NCI-H510A treated with DMSO at 0.1 percent for 48 hours (cell line): Measurements from ENCODE around the gene SHISA9.

Experiments used
- DNase-seq: peaks from one replicate; lab custom pipeline; 2025; lab: John Stamatoyannopoulos, UW

SHISA9 gene

DNA sequence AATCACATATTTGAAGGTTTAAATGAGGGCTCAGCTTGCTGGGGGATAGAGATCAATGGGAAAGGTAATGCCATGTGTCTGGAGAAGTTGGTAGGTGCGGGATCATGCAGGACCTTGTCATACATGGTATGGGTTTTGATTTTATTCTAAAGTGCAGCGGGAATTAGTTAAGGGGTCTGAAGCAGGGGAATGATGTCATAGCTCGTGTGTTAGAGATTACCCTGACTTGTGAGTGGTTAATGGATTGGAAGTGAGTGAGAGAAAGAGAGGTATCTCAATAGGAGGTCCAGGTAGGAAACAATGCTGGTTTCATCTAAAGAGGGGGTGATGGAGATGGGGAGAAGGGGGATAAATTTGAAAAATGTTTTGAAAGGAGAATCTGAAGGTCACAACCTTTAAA lies 280.0 kb downstream of the SHISA9 start:
- DNase-seq = no peak

DNA sequence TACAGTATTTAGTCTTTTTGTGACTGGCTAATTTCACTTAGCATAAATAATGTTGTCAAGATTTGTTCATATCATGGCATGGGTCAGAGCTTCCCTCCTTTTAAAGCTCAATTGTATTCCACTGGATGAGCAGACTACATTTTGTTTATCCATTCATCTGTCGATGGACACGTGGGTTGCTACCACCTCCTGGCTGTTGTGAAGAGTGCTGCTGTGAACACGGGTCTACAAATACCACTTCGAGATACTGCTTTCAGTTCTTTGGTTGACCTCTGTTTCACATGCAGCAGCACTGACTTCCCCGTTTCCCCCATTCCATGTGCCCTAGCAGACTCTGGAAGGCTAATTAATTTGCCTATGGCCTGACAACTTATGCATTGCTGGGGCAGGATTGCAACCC lies 285.4 kb downstream of the SHISA9 start:
- DNase-seq = no peak

DNA sequence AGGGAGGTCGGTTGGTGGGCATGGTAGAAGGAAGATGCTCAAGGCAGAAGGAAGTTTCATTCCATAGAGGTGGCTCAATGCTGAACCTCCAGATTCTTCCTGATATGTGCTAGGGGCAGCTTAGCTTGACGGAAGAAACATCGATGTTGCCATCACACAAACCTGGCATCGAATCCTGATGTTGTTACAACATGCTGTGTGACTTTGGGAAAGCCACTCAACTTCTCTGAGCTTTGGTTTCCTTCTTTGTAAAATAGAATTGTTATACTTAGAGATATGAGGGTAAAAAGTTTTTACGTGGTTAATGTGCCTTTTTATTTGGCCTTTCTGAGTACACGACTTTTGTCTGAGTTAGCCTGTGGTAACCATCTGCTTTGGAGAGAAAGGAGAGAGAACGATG lies 287.9 kb downstream of the SHISA9 start:
- no peak for DNase-seq

DNA sequence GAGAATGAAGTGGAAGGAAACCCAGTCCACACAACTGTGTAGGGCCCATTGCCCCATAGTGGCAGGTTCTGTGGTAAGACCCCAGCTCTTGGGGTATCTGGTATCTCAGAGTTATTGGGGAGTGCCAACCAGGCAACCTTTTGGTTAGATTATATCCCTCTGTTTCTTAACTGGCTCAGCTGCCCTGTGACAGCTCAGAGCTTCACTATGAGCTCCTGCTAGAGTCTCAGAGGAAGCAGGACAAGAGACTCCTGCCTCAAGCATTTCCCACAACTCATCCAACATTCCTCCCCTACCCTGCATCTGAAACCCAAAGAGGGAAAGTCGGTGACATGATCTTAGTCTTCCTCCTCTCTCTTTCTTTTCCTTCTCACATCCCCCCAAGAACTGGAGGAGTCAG lies 292.3 kb downstream of the SHISA9 start:
- no peak for DNase-seq

DNA sequence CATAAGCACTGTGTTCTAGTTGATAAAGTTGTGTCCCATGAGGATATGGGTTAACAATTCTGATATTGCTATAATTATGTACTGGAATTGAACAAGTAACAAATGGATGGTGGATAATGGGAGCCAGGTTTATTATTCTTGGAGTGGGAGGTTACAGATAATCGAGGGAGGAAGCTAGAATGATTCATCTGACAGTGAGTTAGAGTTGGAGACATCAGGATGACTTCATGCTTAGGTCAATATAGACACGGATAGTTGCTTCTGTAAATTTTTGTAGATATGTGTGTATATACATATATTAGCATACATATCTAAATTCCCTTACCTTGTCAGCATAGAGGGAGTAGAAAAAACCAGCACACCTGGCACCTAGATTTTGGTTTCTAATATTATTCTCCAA lies 293.4 kb downstream of the SHISA9 start:
- no peak for DNase-seq

DNA sequence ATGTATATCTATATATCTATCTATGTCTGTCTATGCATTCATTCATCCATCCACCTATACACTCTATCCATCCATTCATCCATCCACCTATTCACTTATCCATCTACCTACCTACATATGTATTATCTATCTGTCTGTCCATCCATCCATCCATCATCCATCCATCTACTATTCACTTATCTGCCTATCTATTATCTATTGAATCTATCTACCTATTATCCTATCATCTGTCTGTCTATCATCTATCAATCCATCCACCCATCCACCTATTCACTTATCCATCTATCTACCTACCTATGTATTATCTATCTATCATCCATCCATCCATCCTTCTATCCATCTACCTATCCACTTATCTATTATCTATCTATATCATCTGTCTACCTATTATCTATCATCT lies 302.3 kb downstream of the SHISA9 start:
- DNase-seq = no peak

DNA sequence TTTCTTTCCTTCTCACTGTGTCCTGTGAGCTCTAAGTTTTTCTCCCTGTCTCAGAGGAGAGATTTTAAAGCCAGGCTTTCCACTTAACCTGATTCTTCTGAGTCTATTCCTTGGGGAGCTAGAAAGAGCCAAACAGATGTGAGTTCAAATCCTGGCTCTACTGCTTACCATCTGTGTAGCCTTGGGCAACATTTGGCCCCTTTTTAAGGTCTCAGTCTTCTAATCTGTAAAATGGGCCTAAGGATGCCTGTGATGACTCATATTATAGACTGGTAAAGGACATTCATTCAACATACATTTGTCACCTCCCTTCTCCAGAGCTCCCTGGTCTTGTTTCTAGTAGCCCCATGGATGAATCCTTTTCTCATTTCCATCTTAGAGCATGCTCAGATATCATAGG lies 304.0 kb downstream of the SHISA9 start:
- no peak for DNase-seq

DNA sequence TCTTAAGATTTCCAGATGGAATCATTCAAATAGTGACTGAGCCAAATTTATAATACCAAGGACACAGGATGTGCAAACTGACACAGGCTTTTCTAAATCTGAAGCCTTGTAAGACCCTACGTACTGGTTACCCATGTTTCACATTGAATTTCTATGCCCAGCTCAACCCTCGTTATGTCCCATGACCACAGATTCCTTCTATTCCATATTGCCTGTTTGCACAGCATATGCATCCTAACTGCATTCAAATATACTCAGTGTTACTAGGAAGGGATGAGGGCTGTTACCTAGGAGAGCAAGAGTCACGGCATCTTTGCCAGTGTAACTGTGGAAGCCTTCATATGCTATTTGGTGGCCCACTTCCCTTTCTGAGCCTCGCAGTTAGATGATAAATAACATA lies 305.2 kb downstream of the SHISA9 start:
- DNase-seq = no peak

DNA sequence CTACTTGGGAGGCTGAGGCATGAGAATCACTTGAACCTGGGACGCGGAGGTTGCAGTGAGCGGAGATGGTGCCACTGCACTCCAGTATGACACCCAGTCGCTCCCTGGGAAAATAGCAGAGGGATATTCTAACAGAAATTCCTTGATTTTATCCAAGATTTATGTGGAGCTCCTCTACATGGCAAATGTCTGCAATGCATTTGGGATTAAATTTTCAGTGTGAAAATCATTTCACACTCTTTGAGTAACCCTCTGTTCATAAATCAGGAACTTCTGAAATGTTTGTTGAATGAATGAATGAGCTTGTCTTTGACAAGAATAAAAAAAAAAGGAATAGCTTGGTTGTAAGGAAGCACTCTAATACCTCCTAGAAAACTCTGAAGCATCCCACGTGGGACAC lies 305.8 kb downstream of the SHISA9 start:
- DNase-seq = no peak

DNA sequence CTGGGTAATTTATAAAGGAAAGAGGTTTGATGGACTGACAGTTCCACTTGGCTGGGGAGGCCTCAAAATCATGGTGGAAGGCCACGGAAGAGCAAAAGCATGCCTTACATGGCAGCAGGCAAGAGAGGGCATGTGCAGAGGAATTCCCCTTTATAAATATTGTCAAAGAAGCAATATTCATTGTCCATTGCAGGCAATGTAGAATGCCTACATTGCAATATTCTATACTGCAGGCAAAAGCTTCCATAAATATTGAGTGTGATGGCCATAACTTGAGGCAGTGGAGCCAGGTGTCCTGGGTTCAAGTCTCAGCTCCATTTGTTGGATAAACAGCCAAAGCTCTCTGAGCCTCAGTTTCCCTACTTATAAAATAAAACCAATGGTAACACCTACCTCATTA lies 322.3 kb downstream of the SHISA9 start:
- no peak for DNase-seq

DNA sequence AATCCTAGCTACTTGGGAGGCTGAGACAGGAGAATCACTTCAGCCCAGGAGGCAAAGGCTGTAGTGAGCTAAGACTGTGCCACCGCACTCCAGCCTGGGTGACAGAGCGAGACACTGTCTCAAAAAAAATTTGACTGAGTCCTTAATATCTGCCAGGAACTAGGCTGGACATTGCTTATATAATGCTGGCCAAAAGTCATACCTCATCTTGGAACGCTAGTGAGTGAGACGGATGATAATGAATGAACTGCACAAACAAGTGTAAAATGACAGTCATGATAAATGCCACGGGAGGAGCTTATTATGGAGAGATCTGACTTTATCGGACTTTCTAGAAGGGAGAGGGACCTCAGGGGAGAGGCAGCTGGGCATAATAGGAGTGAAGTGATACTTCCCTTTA lies 327.6 kb downstream of the SHISA9 start:
- no peak for DNase-seq

DNA sequence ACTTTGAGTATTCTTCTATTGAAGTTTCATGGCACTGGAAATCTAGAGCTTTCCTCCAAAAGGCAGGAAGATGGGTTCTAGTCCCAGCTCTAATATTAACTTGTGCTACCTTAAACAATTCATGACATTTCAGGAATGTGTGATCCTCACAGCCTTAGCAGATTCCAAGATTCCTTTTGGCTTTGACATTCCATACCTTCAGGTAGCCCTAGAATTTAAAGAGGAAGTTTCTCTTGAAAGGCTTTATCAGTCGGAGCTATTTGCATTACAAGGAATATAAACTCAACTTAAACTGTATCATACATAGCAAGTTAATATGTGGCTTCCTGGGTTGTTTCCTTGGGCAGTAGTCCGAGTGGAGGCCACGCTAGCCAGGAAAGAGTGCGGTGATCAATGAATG lies 330.0 kb downstream of the SHISA9 start:
- DNase-seq = no peak

DNA sequence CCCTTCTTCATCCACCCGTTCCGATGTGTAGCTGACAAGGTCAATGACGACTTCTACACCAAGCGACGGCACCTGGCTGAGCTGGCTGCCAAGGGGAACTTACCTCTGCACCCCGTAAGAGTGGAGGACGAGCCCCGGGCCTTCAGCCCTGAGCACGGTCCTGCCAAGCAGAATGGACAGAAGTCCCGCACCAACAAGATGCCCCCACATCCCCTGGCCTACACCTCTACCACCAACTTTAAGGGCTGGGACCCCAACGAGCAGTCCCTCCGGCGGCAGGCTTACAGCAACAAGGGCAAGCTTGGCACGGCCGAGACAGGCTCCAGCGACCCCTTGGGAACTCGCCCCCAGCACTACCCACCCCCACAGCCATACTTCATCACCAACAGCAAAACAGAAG lies 333.6 kb downstream of the SHISA9 start:
- DNase-seq = no peak

DNA sequence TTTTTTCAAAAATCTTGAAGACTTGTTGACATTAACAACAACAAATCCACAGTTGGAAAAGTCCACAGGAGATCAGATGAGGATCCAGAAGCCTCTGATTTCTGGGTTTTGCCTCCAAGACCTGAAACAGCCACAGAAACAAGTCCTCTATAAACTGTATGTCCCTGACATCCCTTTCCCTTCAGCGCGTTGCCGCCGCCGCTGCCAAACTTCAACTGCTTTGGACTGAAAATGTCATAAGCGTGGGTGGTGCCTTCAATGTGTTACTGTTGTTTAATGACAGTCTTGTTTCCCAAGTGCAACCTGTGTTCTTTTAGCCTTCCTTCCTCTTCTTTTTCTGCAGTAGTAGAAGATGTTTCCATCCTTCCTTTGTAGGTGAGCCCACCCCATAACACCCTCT lies 334.9 kb downstream of the SHISA9 start:
- no peak for DNase-seq

DNA sequence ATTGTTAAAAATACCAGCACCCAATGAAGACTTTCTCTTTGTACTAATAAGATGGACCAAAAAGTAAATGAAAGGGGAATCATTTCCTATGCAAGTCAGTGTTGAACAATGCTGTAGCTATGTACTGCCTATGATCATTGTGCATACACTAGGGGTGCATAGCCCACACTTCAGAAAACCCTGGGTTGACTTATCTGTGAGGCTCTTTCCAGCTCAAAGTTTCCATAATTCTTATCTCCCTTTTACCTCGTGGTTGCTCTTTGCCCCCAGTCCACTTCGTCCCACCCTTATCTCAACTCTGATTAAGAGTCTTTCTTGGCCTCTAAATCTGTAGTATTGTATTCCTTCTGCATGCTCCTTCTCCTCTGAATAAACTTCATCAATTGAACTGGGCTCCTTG lies 336.8 kb downstream of the SHISA9 start:
- DNase-seq = no peak

DNA sequence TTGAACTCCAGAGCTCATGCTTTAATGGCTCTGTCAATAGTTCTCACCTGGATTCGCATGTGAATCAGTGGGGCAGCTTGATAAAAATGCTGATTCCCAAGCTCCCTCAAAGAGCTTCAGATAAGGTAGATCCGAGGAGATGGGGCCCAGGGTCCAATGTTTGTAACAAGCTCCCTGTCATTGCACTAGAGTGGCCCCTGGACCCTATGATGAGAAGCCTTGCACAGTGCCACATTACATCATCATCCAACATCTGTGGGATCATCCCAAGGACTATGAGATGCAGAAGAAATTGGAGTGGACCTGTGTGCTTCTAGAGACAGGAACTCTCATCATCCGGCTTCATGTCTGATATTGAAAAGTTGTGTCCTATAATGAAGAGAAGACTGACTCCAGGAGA lies 340.8 kb downstream of the SHISA9 start:
- no peak for DNase-seq

DNA sequence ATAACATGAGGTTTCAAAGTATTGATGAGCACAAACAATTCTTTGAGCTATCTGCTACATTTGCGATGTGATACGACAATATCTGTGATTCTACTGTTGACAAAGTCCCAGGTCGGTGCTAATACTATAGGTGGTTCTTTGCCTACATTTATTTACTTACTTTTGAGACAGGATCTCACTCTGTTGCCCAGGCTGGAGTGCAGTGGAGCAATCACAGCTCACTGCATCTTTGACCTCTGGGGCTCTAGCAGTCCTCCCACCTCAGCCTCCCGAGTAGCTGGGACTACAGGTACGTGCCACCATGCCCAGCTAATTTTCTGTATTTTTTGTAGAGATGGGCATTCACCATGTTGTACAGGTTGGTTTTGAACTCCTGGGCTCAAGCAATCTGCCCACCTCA lies 343.4 kb downstream of the SHISA9 start:
- DNase-seq = no peak

DNA sequence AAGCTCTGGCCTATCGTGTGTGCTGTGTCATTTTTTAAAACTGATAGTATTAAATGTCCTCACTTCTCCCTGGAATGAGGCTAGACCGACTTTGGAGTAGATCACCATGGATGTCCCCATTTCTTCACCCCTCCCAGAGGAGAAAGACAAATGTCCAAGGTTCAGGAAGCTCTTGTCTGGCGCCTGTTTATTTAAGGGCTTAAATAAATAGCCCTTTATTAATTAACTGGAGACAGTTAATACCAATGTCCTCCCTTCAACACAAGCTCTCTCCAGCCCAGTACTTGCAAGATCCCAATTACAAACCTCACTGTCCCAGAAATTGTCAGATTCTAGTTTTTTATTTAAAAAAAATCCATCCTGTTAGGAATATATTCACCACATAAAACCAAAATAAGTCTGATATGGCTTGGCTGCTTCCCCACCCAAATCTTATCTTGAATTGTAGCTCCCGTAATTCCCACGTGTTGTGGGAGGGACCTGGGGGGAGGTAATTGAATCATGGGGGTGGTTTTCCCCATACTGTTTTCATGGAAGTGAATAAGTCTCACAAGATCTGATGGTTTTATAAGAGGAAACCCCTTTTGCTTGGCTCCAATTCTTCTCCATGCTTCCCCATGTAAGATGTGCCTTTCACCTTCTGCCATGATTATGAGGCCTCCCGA lies 344.4 kb downstream of the SHISA9 start:
- no peak for DNase-seq

DNA sequence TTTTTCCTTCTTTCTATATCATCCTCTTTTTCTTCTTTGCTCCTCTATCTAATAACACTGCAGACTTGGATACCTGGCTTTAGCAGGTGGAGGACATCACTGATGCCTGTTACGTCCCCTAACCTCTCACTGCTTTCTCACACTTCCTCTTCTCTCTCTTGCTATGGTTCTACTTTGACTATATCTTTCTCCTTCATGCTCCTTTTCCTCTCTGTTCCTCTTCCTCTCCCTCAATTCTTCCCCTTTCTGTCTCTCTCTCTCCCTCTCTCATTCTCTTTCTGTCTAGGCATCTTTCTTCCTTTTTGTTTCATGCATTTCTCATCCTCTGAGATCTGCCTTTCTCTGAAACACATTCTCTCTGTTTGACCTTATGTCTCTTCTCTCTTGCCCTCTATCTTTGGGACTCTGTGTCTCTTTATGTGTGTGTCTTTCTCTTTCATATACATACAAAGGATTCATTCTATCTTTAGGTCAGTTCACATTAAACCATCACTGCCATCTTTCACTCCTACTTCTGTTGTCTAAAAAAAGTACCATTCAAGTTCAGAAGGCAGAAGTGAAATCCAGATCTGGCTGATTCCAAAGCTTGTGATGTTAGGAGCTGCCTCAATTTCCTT lies 353.7 kb downstream of the SHISA9 start:
- DNase-seq = no peak

DNA sequence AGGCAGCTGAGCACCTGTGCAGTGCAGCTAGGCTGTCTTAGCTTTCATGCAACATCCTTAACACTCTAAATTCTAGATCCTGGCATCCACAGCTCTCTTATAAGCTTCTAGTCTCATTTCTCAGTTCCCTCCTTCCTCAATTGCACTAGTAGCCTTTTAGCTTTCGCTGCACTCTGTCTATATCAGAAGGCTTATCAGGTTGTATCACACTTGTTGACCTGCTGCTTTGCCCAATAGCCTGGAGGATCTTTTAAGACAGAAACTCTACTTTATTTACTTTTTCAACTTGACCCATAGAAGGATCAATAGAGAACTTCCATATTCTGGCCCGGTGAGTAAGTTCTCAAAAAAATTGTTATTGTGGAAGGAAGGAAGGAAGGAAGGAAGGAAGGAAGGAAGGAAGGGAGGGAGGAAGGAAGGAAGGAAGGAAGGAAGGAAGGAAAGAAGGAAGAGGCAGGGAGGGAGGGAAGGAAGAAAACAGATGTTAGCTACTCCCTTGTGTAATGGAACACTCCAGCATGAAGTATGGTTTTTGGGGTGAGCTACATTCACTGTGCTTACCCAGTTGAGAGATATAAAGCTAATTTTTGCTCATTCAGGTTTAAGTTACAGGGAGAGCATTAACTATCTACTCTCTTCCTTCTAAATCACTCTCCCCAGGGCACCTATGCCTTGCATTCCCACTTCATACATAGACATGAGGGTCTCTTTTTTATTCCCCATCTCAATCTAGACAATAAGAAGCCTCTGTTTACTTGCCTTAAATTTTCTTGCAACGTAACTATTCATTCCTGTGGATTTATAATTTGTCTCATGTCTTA lies 361.1 kb downstream of the SHISA9 start:
- DNase-seq = no peak

DNA sequence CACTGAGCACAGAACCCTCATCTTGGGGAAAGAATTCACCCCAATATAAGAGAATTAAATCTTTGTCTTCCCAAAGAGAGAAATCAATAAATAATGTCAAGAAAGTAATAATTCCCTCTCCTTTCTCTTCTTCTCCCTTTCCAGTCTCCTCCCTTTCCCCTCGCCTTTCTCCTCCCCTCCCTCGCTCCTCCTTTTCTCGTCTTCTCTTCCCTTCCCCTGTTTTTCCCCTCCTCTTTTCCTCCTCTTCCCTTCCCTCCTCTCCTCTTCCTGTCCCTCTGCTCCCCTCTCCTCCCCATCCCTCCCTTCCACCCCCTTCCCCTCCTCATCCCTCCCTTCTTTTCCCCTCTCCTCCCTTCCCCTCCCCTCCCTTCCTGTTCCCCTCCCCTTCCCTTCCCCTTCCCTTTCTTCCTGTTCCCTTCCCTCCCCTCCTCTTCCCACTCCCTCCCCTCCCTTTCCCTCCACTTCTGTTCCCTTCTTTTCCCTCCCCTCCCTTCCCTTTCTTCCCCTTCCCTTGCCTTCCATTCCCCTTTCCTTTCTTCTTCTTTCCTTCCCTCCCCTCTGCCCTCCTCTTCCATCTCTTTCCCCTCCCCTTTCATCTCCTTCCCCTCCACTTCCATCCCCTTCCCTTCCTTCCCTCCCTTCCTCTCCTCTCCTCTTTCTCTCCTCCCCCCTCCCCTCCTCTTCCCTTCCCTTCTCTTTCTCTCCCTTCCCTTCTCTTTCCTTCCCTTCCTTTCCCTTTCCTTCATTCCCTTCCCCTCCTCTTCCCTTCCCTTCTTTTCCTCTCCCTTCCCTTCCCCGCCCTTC lies 363.6 kb downstream of the SHISA9 start:
- no peak for DNase-seq

DNA sequence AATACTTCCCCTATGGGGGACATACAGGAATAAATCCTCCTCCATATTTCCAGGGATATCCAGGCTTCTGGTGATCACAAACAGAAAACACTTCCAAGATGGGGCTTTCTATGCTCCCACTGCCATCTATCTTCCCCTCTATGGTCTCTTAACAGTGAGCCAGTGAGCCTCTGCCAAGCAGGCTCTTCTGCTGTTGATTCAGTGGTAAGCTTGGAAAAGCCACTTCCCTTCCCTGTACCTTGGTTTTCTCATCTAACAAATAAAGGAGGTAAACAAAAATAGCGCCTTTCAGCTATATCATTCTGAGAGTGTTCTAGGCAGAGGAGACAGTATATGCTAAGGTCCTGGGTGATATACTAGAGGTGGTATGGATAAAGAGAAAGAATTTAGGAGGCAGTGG lies 368.0 kb downstream of the SHISA9 start:
- DNase-seq = no peak
